T-helper 1 cell treated with Interleukin-12 subunit alpha and Interleukin-12 subunit beta and Interleukin-4 antibody, amounts not matched to agents 30 μg/mL and 1 μg/mL, for 36 hours (primary cell): Measurements from ENCODE around the gene MIDN.

Experiments
- H3K27ac Mint-ChIP-seq: one replicate; pipeline ENCODE4 v1.8.0; 2021; ENCODE audit warnings: mild to moderate bottlenecking, mixed read lengths
- H3K27me3 Mint-ChIP-seq: one replicate; pipeline ENCODE4 v1.8.0; 2021; ENCODE audit warnings: low read depth, mixed read lengths
- H3K36me3 Mint-ChIP-seq: one replicate; pipeline ENCODE4 v1.8.0; 2021; ENCODE audit warnings: low read depth, mixed read lengths
- H3K4me1 Mint-ChIP-seq: one replicate; pipeline ENCODE4 v1.8.0; 2021; ENCODE audit warnings: low read depth, mixed read lengths
- H3K4me3 Mint-ChIP-seq: one replicate; pipeline ENCODE4 v1.8.0; 2021; ENCODE audit warnings: mild to moderate bottlenecking, moderate library complexity, mixed read lengths
- H3K9me3 Mint-ChIP-seq: one replicate; pipeline ENCODE4 v1.8.0; 2021; ENCODE audit warnings: mixed read lengths

Gene MIDN

DNA sequence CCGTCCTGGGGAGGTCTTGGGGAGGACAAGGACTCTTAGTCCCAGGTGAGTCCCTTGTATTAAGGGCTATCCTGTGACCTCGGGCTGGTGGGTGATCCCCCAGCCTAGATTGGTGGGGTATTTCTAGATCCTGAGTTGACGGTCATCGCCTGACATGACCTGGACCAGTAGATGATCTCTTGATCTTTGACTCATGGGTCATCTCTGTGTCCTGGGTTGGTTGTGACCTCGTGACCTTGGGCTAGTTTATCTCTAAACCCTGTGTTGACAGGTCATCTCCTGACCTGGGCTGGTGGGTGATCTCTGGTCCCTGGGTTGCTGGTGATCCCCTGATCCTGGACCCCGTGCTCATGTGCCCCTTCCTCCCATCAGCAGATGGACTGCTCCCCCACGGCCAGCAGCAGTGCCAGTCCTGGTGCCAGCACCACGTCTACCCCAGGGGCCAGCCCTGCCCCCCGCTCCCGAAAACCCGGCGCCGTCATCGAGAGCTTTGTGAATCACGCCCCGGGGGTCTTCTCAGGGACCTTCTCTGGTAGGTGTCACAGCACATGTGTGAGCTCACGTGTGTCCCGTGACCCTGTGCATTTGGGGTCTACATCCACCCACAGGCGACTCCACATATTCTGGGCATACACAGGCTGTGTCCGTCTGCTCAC lies 6.3 kb downstream of the MIDN start:
- Mint-ChIP-seq H3K36me3 (peaks cover 38% of the 10 kb centered on the region), H3K4me1 (peaks cover 27% of the 10 kb centered on the region), H3K27ac (peak overlapping the region; percentile 55), H3K9me3 (no peaks in the 10 kb centered on the region), H3K4me3 (peak overlapping the region; percentile 25), H3K27me3 (no peaks in the 10 kb centered on the region)

DNA sequence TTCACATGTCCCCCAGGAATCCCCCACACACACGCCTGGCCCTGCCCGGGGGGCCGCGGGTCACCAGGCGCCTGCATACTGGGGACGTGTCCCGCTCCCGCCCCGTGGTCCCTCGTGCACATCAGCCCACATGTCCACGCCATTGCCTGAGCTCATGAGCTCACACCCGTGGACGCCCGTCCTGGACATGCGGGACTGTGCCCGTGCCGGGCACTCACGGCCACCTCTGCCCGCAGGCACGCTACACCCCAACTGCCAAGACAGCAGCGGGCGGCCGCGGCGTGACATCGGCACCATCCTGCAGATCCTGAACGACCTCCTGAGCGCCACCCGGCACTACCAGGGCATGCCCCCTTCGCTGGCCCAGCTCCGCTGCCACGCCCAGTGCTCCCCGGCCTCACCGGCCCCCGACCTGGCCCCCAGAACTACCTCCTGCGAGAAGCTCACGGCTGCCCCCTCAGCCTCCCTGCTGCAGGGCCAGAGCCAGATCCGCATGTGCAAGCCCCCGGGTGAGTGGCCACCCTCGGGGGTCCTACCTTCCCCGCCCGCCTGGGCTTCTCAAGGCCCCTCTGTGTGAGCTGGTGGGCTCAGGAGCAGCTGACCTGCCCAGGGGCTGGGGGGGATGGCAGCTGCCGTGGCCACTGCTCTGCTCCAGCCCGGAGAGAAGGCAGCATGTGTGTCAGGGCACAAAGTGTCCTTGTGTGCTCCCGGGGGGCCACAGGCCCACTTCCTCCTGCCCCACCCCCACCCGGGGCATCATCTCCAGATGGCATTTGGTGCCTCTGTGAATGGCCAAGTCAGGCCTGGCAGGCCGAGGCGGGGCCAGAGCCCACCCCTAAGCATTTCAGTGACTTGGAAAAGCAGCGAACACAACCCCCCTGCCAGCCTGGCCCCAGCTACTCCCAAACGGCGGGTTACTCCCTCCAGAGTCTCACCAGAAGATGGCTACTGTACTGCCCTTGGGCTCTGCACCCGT lies 7.1 kb downstream of the MIDN start:
- Mint-ChIP-seq H3K27ac (no peak overlapping the region), H3K4me1 (peaks cover 32% of the 10 kb centered on the region), H3K36me3 (peaks cover 36% of the 10 kb centered on the region), H3K4me3 (no peak overlapping the region), H3K27me3 (no peaks in the 10 kb centered on the region), H3K9me3 (no peaks in the 10 kb centered on the region)

DNA sequence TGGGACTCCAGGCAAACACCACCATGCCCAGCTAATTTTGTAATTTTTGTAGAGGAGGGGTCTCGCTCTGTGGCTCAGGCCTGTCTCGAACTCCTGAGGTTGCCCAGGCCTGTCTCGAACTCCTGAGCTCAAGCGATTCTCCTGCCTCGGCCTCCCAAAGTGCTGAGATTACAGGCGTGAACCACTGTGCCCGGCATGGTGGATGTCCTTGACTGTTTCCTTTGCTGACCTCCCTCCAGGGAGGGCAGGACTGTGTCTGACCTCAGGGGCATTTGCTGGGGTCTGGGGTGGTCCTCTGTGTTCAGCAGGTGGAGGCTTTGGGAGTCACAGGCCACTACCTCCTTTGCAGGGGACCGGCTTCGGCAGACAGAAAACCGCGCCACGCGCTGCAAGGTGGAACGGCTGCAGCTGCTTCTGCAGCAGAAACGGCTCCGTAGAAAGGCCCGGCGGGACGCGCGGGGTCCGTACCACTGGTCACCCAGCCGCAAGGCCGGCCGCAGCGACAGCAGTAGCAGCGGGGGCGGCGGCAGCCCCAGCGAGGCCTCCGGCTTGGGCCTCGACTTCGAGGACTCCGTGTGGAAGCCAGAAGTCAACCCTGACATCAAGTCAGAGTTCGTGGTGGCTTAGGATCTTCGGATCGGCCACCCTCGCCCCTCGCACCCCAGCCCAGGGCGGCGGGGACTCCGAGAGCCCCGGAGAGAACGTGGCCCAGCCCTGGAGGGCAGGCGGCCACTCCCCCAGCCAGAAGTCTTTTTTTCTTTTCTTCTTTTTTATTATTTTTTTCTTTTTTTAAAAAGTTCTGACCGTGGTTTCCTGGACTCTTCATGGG lies 8.5 kb downstream of the MIDN start:
- Mint-ChIP-seq H3K9me3 (no peaks in the 10 kb centered on the region), H3K4me1 (peaks cover 39% of the 10 kb centered on the region), H3K27ac (peak overlapping the region; percentile 50), H3K4me3 (peak overlapping the region; percentile 46), H3K36me3 (peaks cover 31% of the 10 kb centered on the region), H3K27me3 (no peaks in the 10 kb centered on the region)

DNA sequence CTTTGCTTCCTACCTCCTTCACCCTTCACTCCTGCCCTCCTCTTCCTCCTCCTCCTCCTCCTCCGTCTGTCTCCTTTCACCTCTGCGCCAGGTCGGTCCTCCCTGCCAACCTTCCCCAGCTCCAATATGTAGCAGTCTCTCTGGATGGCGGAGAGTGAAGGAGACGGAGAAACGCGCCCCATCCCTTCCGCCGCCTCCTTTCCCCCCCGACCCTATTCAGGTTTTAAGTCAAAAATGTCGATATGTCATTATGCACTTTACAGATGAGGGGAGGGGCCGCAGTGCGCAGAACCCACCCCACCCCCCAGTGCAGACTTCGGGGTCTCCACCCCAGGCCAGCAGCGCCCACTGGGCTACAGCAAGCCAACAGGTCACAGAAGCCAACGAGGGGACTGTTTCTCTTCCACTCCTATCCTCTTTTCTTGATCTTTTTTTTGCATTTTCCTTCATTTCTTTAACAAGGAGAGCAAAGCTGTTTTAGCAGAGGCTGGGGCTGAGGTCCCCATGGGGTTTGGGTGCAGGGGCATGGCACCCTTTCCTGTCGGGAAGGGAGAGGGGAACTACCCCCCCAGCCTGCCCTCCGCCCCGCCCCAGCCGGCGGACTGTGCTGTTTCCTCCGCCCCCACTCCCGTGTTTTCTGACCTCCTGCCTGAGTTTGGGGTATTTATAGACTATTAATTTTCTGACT lies 9.2 kb downstream of the MIDN start:
- no peaks in the 10 kb centered on the region for H3K9me3 Mint-ChIP-seq

DNA sequence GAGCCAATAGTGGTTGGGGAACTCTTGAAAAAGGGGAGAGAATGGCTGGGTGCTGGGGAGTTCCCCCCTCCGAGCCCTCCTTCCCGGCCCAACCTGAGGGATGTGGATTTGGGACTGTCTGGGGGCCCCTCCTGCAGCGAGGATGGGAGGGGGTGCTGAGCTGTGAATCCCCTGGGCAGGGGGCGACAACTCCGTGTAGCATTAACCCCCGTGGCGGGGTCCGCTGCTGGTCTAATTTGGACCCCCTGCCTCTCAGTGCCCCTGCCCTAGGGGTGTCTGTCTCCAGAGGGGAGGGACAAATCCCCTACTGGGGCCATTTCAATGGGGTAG lies 9.7 kb downstream of the MIDN start:
- Mint-ChIP-seq H3K4me3 (peak overlapping the region; percentile 46), H3K4me1 (peaks cover 41% of the 10 kb centered on the region), H3K36me3 (peaks cover 27% of the 10 kb centered on the region), H3K9me3 (no peaks in the 10 kb centered on the region), H3K27ac (peak overlapping the region; percentile 99), H3K27me3 (no peaks in the 10 kb centered on the region)

More for the DNA sequence above, 9.2 kb downstream of the MIDN start:
- peak overlapping the region; percentile 46 for H3K4me3 Mint-ChIP-seq
- peak overlapping the region; percentile 99 for H3K27ac Mint-ChIP-seq
- H3K4me1 Mint-ChIP-seq = peaks cover 40% of the 10 kb centered on the region
- H3K27me3 Mint-ChIP-seq = no peaks in the 10 kb centered on the region
- peaks cover 28% of the 10 kb centered on the region for H3K36me3 Mint-ChIP-seq

DNA sequence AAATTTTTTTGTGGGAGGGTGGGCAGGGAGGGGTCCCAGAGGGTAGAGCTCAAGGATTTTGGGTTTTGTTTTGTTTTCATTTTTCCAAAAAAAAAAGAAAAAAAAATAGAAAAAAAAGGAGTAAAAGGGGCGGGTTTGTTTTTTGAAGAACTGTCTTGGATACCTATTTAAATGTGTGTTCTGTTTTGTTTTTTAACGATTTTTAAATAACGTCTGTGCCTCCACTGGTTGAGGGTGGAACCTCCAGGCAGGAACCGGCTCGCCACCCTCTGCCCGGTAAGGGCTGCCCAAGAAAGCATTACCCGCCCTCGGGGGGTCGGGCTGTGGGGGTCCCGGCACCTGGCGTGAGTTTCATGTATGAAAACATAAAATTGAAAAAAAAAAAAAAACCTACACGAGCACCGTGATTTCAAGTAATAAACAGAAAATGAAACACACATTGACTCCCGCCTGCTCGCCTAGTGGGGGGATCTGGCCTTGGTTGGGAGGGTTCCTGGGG lies 10.4 kb downstream of the MIDN start:
- Mint-ChIP-seq H3K4me3 (peak overlapping the region; percentile 88), H3K27ac (peak overlapping the region; percentile 99), H3K27me3 (no peaks in the 10 kb centered on the region), H3K9me3 (no peaks in the 10 kb centered on the region), H3K4me1 (peaks cover 39% of the 10 kb centered on the region), H3K36me3 (peaks cover 22% of the 10 kb centered on the region)

DNA sequence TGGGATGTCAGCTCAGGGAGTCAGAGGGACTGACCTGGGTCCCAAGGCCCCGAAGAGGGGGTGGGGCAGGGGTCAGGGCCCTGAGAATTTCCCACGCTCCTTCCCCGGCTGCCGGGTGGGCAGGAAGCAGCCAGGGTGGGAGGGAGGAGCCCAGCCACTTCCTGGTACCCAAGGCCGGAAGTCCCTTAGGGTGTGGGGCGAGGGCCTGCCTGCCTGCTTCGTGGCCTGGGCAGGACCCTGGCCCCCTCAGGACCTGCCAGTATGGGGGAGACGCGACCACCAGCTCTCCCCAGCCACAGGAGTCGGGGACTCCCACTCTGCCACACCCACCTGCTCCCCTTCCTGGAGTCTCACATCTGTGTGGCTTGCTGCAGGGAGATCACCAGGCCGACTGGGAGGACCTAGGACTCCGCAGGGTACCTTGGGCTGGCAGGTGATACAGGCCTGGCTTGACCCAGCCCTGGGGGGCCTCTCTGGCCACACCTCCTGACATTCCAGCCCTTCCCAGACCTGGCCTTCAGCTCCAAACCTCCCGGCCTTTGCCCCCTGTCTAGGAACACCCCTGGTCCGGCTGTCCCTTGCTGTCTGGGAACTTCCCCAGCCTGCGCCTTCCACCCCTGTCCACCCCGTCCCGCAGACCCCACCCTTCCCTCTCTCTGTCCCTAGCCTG lies 11.0 kb downstream of the MIDN start:
- Mint-ChIP-seq H3K4me1 (peaks cover 39% of the 10 kb centered on the region), H3K27me3 (no peaks in the 10 kb centered on the region), H3K36me3 (peaks cover 22% of the 10 kb centered on the region), H3K27ac (peak overlapping the region; percentile 99), H3K4me3 (peak overlapping the region; percentile 88), H3K9me3 (no peaks in the 10 kb centered on the region)

DNA sequence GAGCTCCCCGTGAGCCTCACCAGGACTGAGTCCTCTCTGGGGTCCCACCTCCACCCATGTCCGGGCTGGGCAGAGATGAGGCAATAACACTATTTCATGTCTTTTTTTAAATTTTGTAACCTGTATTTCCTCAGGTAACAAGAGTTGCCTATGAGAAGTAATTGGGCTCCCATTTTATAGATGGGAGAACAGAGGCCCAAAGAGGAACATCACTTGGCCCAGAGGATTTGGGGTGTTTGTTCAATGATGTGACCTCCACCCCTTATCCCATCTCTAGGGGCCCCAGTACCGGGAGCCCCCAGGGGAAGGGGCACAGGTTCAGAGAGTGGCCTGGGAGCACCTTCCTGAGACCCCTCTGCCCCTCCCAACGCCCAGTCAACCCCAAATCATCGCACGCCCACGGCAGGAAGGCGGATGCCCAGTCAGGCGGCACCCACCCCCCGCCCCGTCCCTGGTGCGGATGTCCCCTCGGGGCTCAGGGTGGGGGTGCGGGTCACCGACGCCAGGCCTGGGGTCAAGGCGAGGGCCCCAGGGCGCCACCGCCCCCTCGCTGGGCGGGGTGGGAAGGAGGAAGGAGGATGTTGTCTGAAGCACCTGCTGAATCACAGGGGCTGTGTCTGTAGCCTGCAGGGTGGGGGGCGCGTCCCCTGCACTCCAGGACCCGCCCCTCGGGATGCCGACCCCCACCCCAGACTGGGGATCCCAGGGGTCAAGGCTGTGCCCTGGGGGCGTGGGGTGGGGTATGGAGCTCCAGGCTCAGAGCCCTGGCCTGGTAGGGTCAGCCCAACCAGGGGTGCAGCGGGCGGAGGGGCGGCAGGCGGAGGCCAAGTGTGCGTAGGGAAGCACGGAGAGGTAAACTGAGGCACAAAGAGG lies 11.7 kb downstream of the MIDN start:
- peaks cover 35% of the 10 kb centered on the region for H3K4me1 Mint-ChIP-seq
- peaks cover 17% of the 10 kb centered on the region for H3K36me3 Mint-ChIP-seq
- H3K4me3 Mint-ChIP-seq = peak overlapping the region; percentile 88
- no peaks in the 10 kb centered on the region for H3K27me3 Mint-ChIP-seq
- H3K27ac Mint-ChIP-seq = peak overlapping the region; percentile 99
- H3K9me3 Mint-ChIP-seq = no peaks in the 10 kb centered on the region

DNA sequence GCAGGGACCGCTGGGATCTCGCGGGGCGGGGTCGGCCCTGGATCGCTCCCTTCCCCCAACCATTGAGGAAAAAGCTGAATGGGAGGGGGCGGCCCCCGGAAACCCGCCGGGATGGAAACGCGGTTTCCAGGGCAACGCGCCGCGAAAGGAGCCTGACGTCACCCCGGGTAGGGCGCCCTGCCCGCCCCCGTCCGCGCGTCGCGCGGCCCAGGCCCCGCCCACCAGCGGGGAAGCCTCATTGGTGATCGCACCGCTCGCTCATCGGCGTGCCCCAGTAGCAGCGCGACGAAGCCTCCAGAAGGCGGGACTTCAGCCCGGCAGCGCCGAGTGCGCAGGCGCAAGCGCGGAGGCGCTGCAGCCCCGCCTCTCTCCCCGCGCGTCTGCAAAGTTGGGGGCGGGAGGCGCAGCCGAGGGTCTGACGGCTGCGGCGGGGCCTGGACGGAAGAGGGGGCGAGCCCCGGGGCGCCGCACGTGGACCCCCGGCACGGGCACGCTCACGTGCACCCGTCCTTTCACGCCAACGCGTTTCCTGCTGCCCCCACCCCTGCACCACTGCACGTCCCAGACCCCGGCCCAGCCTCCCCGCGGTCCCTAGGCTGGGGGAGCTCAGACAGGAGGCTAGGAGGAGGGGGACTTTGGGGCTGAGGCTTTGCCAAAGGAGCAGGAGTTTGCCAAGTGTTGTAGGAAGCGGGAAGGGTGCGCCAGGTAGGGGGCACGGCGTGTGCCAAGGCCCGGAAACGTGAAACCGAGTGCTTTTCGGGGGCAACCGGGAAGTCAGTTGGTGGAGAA lies 12.6 kb downstream of the MIDN start:
- Mint-ChIP-seq H3K36me3 (peaks cover 17% of the 10 kb centered on the region), H3K9me3 (no peaks in the 10 kb centered on the region), H3K4me1 (peaks cover 40% of the 10 kb centered on the region), H3K4me3 (peak overlapping the region; percentile 86), H3K27ac (peak overlapping the region; percentile 80), H3K27me3 (no peaks in the 10 kb centered on the region)

DNA sequence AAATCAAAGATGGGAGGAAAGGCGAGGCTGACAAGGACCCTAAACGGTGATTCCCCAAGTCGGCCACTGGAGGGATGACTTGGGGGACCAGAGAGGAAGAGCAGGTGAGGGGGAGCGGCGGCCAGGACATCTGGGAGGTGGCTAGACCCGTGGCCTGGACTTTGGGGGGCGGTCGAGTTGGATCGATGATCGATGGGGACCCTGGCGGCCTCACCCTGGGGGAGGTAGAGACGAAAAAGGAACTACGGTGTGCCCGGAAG lies 13.1 kb downstream of the MIDN start:
- Mint-ChIP-seq H3K36me3 (peaks cover 16% of the 10 kb centered on the region), H3K9me3 (no peaks in the 10 kb centered on the region), H3K27ac (peak overlapping the region; percentile 80), H3K4me1 (peaks cover 39% of the 10 kb centered on the region), H3K27me3 (no peaks in the 10 kb centered on the region), H3K4me3 (peak overlapping the region; percentile 86)

DNA sequence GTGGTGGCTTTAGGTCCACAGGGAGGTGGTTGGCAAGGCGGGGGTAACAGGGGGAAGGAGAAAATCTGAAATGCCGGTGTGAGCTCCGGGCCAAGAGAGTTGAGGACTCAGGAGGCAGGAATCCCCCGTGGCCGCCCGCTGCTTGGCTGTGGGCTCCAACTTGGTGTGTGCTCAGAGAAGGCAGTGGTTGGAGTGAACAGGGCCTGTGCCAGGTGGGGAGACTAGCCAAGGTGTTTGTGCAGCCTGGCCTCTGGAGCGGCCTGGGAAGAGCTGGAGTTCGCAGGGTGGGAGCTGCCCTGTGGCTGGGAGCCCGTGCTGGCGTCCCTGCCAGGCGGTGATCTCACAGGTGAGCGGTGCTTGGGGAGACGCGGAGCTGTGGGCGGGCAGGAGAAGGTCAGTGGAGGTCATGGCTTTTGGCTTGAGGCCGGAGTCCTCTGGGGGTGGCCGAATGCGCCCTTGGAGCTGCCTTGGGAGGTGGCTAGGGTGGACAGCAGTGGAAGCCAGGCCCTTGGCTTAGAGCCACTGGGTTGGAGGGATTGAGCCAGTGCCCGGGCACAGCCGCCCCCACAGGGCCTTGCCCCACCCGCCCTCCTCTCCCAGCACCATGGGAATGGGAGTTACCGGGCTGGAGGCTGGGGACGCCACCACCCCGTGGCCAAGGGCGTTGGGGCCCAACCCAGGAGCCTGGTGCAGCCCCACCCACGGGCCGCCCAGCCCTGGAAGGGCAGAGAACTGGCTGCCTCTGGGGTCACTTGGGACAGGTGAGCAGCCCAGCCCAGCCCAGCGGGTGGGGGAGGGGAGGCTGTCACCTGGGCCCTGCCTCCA lies 13.6 kb downstream of the MIDN start:
- H3K9me3 Mint-ChIP-seq = no peaks in the 10 kb centered on the region
- H3K27ac Mint-ChIP-seq = peak overlapping the region; percentile 80
- no peaks in the 10 kb centered on the region for H3K27me3 Mint-ChIP-seq
- H3K36me3 Mint-ChIP-seq = peaks cover 13% of the 10 kb centered on the region
- peak overlapping the region; percentile 86 for H3K4me3 Mint-ChIP-seq
- peaks cover 38% of the 10 kb centered on the region for H3K4me1 Mint-ChIP-seq
